Esophagus (tissue), 2 donors: ENCODE results near the gene KIFBP. TPM values are rescaled to one million over a fixed set of nuclear protein-coding genes. Genes with fewer than 3 reads are reported as not detected.

ENCODE experiments used
- H3K27ac ChIP-seq, 2 donors: one replicate each; pipeline ENCODE4 v1.5.1; 2013; ENCODE audit warnings: low read depth in 2 of 2, mild to moderate bottlenecking in 2 of 2, inconsistent platforms in 1 of 2, low read length in 1 of 2, moderate library complexity in 1 of 2
- H3K27me3 ChIP-seq, 2 donors: one replicate each; pipeline ENCODE4 v1.6.1; 2013; ENCODE audit warnings: low read length in 2 of 2, control low read depth in 1 of 2, mild to moderate bottlenecking in 1 of 2; ENCODE audit not compliant: insufficient read depth in 2 of 2, control insufficient read depth in 1 of 2
- H3K36me3 ChIP-seq, 2 donors: one replicate each; pipeline ENCODE4 v1.6.1; 2013; ENCODE audit warnings: low read length in 1 of 2; ENCODE audit not compliant: control insufficient read depth in 2 of 2, insufficient read depth in 2 of 2
- H3K4me1 ChIP-seq, 2 donors: one replicate each; pipeline ENCODE4 v1.6.1; 2013; ENCODE audit warnings: low read length in 1 of 2; ENCODE audit not compliant: control insufficient read depth in 2 of 2, insufficient read depth in 2 of 2
- H3K4me3 ChIP-seq, 2 donors: one replicate each; pipeline ENCODE4 v1.5.1; 2013; ENCODE audit warnings: low read length in 2 of 2, mild to moderate bottlenecking in 2 of 2, low read depth in 1 of 2, moderate library complexity in 1 of 2
- H3K9me3 ChIP-seq, 2 donors: one replicate each; pipeline ENCODE4 v1.6.1; 2013; ENCODE audit warnings: mild to moderate bottlenecking in 2 of 2, low read depth in 1 of 2, low read length in 1 of 2, moderate library complexity in 1 of 2; ENCODE audit not compliant: control insufficient read depth in 2 of 2, insufficient read depth in 1 of 2
- WGBS, 2 donors: extraction: QIAGEN DNeasy Blood & Tissue Kit; methylation state at CpG; one replicate each; pipeline ENCODE4 v1.1.7; 2013; 5-methylcytosine and 5-hydroxymethylcytosine counted together
- polyA plus RNA-seq, 2 donors: library from polyadenylated mRNA; stranded (reverse); fragments of 200-250 nt; gene quantifications; one replicate each; pipeline ENCODE4 v1.2.3, GENCODE V29; 2013
- donor health status: healthy with polysubstance abuse.
- donor health status: Bipolar disorder and iron deficiency.

KIFBP gene
- polyA plus RNA-seq, 2 donors: 7.1 to 10.3 TPM

- Histone ChIP-seq H3K4me3 (no peak overlapping the region), H3K36me3 (no peaks in the 10 kb centered on the region), H3K4me1 (peaks cover 0 to 1% of the 10 kb centered on the region in 2 donors), H3K9me3 (no peaks in the 10 kb centered on the region), H3K27me3 (no peaks in the 10 kb centered on the region), H3K27ac (peak overlapping the region in 1 of 2 donors; percentile 34)
- WGBS, 2 donors: 80 to 82% methylated on average over 14 of the region's 14 CpGs
Observed at GRCh38 chr10:69056536-69057260, 68.1 kb downstream of the KIFBP start.

GRCh38 chr10:69057261-69057950 lies 68.8 kb downstream of the KIFBP start:
- Histone ChIP-seq H3K27me3 (no peaks in the 10 kb centered on the region), H3K36me3 (no peaks in the 10 kb centered on the region), H3K27ac (peak overlapping the region; percentile 9 to 11), H3K9me3 (no peaks in the 10 kb centered on the region), H3K4me3 (no peak overlapping the region), H3K4me1 (peaks cover 0 to 3% of the 10 kb centered on the region in 2 donors)
- WGBS, 2 donors: 49 to 51% methylated on average over 14 of the region's 14 CpGs

GRCh38 chr10:69057951-69058297 lies 69.3 kb downstream of the KIFBP start:
- H3K36me3 ChIP-seq: no peaks in the 10 kb centered on the region
- peaks cover 0 to 3% of the 10 kb centered on the region in 2 donors for H3K4me1 ChIP-seq
- no peaks in the 10 kb centered on the region for H3K9me3 ChIP-seq
- no peaks in the 10 kb centered on the region for H3K27me3 ChIP-seq
- no peak overlapping the region for H3K4me3 ChIP-seq
- peak overlapping the region; percentile 0 to 9 for H3K27ac ChIP-seq
- 0% methylated on average over 1 of the region's 1 CpG for WGBS, 2 donors

GRCh38 chr10:69060127-69060798 lies 71.7 kb downstream of the KIFBP start:
- no peaks in the 10 kb centered on the region for H3K9me3 ChIP-seq
- no peak overlapping the region for H3K27ac ChIP-seq
- 93 to 96% methylated on average over 8 of the region's 8 CpGs for WGBS, 2 donors
- no peaks in the 10 kb centered on the region for H3K36me3 ChIP-seq
- no peaks in the 10 kb centered on the region for H3K27me3 ChIP-seq
- H3K4me3 ChIP-seq: no peak overlapping the region
- peaks cover 0 to 3% of the 10 kb centered on the region in 2 donors for H3K4me1 ChIP-seq

- Histone ChIP-seq H3K27me3 (no peaks in the 10 kb centered on the region), H3K4me1 (peaks cover 0 to 3% of the 10 kb centered on the region in 2 donors), H3K27ac (peak overlapping the region; percentile 75), H3K9me3 (no peaks in the 10 kb centered on the region), H3K4me3 (no peak overlapping the region), H3K36me3 (no peaks in the 10 kb centered on the region)
- WGBS, 2 donors: 32 to 45% methylated on average over 20 of the region's 20 CpGs
Observed at GRCh38 chr10:69061305-69062161, 72.9 kb downstream of the KIFBP start.

GRCh38 chr10:69062901-69063300 lies 74.3 kb downstream of the KIFBP start:
- H3K36me3 ChIP-seq: no peaks in the 10 kb centered on the region
- no peaks in the 10 kb centered on the region for H3K9me3 ChIP-seq
- peaks cover 0 to 3% of the 10 kb centered on the region in 2 donors for H3K4me1 ChIP-seq
- H3K27me3 ChIP-seq: no peaks in the 10 kb centered on the region
- no peak overlapping the region for H3K27ac ChIP-seq
- H3K4me3 ChIP-seq: no peak overlapping the region
- 84 to 86% methylated on average over 5 of the region's 5 CpGs for WGBS, 2 donors

DNA sequence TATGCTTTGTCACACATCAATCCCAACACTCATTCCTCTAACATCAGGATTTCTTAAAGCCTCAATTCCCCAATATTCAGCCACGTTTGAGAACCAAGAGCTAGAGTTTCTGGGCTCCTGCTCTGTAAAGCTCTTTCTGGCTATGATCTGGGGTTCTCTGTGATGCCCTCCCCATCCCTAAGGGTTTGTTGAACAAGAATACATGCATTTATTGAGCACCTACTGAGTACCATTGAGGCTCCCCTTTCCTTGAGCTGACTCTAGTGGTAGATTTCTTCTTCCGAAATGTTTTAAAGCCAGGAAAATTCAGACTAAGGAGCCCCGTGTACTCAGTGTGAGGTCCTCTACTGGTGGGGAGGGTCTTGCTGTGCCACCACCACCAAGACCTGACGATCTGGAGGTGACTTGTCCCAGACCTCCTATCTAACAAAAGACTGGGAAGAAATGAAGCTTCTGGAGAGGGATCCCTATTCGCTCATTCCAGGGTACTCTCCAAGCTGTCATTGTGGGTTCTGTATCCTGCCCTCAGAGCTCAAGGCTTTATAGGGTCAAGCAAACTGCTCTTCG lies 76.2 kb downstream of the KIFBP start:
- peaks cover 0 to 3% of the 10 kb centered on the region in 2 donors for H3K4me1 ChIP-seq
- H3K27me3 ChIP-seq: no peaks in the 10 kb centered on the region
- WGBS, 2 donors: 84 to 88% methylated on average over 6 of the region's 6 CpGs
- H3K4me3 ChIP-seq: no peak overlapping the region
- no peaks in the 10 kb centered on the region for H3K36me3 ChIP-seq
- H3K9me3 ChIP-seq: no peaks in the 10 kb centered on the region
- no peak overlapping the region for H3K27ac ChIP-seq

DNA sequence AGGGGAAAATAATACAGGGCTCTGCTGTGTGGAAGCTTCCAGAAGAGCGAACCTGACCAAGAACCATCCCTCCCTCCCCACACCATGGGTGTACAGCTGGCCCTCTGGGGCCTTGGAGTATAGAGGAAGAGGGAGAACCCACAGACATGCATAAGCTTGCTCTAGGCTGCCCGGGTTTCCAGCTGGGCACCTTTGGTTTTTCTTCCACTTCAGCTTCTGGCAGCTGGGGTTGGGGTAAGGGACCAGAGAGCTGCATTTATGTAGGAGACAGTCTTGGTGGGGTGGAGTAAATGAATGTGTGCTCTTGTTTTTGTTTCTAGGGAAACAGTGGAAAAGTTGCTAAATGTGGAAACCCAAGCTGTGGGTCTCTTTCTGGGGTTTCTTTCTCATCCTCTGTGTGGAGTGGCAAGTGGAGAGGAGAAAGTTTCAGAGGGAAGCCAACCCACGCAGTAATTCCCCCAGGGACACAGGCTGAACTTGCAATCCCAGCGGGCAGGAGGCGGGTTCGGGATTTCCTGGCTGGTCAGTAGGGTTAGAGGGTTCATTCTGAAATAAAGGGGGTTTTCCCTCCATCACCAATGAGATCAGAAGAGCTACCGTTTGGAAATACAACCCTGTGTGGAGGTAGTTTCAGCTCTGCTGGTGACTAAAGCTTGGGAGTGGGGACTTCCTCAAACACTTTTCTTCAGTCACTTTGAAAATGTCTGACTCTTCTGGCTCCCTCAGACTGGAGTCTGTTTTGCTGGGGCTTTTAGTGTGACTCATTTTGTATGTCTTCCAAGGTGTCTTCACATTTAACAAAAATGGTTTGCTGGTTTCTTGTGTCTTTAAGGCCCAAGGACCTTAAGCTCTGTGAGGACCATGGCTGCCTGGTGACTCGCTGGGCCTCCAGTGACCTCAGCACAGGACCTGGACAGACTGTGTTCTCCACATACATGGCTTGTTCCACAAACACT lies 77.1 kb downstream of the KIFBP start:
- Histone ChIP-seq H3K9me3 (no peaks in the 10 kb centered on the region), H3K27me3 (no peaks in the 10 kb centered on the region), H3K27ac (peak overlapping the region in 1 of 2 donors; percentile 23), H3K4me1 (peaks cover 0 to 3% of the 10 kb centered on the region in 2 donors), H3K36me3 (no peaks in the 10 kb centered on the region), H3K4me3 (no peak overlapping the region)
- WGBS, 2 donors: 48 to 52% methylated on average over 8 of the region's 8 CpGs
